ENCODE data around the gene ST6GALNAC6. TPM values are rescaled to one million over a fixed set of nuclear protein-coding genes. Genes with fewer than 3 reads are reported as not detected.

The ST6GALNAC6 gene
- total RNA-seq, 2 donors from 2014 or later, result 74.4 to 75.6 TPM

- peaks cover 0 to 5% of the 10 kb centered on the region in 2 donors for H3K36me3 Mint-ChIP-seq (ENCODE audit: insufficient read depth in 2 of 2)
- H3K4me3 Mint-ChIP-seq, result peak overlapping the region; percentile 5 to 36
- ATAC-seq (replicated peaks in 1 of 2), result no peak
- no peaks in the 10 kb centered on the region for H3K9me3 Mint-ChIP-seq
- H3K27ac Mint-ChIP-seq, result no peak overlapping the region
- peaks cover 33% of the 10 kb centered on the region for H3K27me3 Mint-ChIP-seq (ENCODE audit: low read depth)
- H3K4me1 Mint-ChIP-seq (ENCODE audit: low read depth), result peaks cover 43% of the 10 kb centered on the region
- no peak for DNase-seq
Measured at GRCh38 chr9:127928676-127929624, 29.5 kb upstream of the ST6GALNAC6 start.

- no peak overlapping the region for H3K27ac Mint-ChIP-seq
- peaks cover 33% of the 10 kb centered on the region for H3K27me3 Mint-ChIP-seq (ENCODE audit: low read depth)
- DNase-seq (no peak), ATAC-seq (replicated peaks in 1 of 2) (no peak)
- H3K36me3 Mint-ChIP-seq (ENCODE audit: insufficient read depth in 2 of 2), result peaks cover 0 to 4% of the 10 kb centered on the region in 2 donors
- H3K4me3 Mint-ChIP-seq, result peak overlapping the region; percentile 41 to 85
- H3K4me1 Mint-ChIP-seq (ENCODE audit: low read depth), result peaks cover 39% of the 10 kb centered on the region
- H3K9me3 Mint-ChIP-seq, result no peaks in the 10 kb centered on the region
Measured at GRCh38 chr9:127927988-127928675, 28.7 kb upstream of the ST6GALNAC6 start.

DNA sequence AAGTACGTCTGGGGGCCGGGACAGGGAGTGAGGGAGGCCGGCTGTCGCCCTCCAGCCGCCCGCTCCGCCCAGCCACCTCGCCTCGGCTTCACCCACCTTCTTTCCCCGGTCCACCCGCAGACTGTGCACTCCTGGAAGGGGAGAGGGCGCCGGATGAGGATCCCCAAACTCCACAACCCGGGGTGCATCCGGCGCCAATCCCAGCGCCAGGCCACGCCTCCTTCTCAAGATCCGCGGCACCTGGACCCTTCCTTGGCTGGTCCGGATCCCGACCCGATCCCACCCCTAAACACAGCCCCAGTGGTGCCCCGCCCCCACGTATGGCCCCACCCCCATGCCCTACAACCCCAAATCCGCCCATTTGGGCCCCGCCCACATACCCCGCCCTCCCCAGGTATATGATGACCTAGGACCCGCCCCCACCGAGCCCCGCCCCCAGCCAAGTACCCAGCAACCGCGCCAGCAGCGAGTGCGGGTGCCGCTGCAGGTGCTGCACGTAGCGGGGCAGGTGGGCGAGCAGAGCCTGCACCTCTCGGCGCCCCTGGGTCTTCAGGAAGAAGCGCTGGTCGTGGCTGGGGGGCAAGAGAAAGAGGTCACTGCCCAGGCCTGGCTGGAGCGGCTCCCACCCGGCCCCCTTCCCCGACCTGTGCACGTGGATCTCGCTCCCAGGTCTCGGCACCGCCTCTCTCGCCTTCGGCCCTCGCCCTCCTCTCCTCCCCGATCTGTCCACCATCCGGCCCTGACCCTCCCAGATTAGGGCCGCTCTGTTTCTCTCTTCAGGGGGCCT, 28.0 kb upstream of the ST6GALNAC6 start:
- Mint-ChIP-seq H3K36me3 (ENCODE audit: insufficient read depth in 2 of 2) (no peaks in the 10 kb centered on the region), H3K27me3 (ENCODE audit: low read depth) (peaks cover 33% of the 10 kb centered on the region), H3K4me1 (ENCODE audit: low read depth) (peaks cover 32% of the 10 kb centered on the region), H3K27ac (no peak overlapping the region), H3K4me3 (peak overlapping the region; percentile 85), H3K9me3 (no peaks in the 10 kb centered on the region)
- ATAC-seq (replicated peaks in 1 of 2) (peak; percentile 43 to 45), DNase-seq (peak; percentile 61 to 65)

DNA sequence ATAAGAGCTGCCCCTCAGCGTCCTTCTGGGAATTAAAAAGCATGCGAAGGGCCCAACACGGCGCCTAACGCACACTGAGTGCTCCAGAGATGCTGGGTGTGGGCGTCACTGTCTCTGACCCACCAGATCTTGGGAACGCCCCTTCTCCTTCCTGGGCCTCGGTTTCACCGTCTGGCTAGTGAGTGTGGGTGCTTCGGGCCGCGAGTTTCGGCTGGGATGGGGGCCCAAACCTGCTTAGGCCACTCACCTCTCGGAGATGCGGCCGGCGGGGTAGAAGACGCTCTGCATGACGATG, 27.4 kb upstream of the ST6GALNAC6 start:
- Mint-ChIP-seq H3K27ac (no peak overlapping the region), H3K4me1 (ENCODE audit: low read depth) (peaks cover 38% of the 10 kb centered on the region), H3K9me3 (no peaks in the 10 kb centered on the region), H3K36me3 (ENCODE audit: insufficient read depth in 2 of 2) (no peaks in the 10 kb centered on the region), H3K4me3 (peak overlapping the region; percentile 85), H3K27me3 (ENCODE audit: low read depth) (peaks cover 38% of the 10 kb centered on the region)
- ATAC-seq (replicated peaks in 1 of 2) (peak; percentile 5 to 7), DNase-seq (no peak)

DNA sequence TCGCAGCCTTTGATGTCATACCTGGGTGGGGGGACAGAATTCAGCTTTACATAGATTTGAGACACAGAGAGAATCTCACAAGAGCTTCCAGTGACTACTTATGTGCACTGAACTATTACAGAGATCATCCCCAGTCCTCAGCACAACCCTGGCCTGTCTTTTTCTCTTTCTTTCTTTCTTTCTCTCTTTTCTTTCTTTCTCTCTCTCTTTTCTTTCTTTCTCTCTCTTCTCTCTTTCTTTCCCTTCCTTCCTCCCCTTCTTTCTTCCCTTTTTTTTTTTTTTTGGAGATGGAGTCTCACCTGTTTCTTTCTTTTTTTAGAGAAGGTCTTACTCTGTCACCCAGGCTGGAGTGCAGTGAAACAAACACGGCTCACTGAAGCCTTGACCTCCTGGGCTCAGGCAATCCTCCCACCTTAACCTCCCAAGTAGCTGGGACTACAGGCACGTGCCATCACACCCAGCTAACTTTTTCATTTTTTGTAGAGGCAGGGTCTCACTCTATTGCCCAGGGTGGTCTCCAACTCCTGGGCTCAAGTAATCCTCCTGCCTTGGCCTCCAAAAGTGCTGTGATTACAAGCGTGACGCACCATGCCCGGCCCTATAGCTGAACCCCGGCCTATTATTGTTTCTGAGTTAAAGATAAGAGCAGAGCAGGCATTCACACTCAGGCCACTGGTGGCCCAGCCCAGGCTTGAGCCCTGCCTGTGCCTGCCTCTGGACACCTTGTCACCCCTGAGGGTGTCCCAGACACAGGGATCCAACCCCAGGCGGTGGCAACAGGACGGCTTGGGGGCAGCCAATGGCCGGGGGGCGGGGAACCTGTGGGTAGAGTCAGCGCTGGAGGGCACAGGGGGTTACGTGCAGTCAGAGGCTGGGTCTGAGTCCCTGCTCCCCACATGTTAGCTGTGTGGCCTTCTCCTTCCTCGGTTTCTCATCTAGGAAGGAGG, 26.8 kb upstream of the ST6GALNAC6 start:
- ATAC-seq (replicated peaks in 1 of 2) (no peak), DNase-seq (no peak)
- H3K27ac Mint-ChIP-seq, result no peak overlapping the region
- H3K9me3 Mint-ChIP-seq, result no peaks in the 10 kb centered on the region
- H3K27me3 Mint-ChIP-seq (ENCODE audit: low read depth), result peaks cover 38% of the 10 kb centered on the region
- no peaks in the 10 kb centered on the region for H3K36me3 Mint-ChIP-seq (ENCODE audit: insufficient read depth in 2 of 2)
- H3K4me3 Mint-ChIP-seq, result peak overlapping the region in 1 of 2 donors; percentile 85
- peaks cover 39% of the 10 kb centered on the region for H3K4me1 Mint-ChIP-seq (ENCODE audit: low read depth)

DNA sequence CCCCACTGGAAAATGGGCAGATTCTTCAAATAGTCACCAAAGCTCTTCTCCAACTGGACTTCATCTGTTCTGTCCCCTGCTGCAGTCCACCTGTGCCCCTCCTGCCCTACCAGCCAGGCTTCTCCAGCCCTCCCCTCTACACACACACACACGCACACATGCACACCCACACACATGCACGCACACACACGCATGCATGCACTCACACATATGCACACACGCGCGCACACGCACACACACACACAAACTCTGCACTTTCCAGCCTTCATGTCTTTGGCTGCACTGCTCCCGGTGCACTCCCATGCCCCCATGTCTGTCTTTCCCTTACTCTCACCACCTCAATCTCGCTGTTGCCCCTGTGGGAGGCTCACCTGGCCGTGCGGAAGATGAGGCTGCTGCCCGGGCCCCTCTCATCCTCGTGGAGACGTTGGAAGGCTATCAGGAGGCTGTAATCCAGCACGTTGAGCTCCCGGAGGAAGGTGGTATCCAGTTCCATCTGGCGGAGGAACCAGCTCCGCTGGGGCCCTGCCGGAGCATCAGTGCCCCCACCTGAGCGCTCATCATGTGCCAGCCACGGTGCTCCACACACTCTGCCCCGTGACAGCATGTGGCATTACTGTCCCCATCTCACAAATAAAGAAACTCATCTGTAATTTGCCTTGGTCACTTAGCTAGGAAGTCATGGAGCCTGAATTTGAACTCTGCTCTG, 25.5 kb upstream of the ST6GALNAC6 start:
- Mint-ChIP-seq H3K36me3 (ENCODE audit: insufficient read depth in 2 of 2) (no peaks in the 10 kb centered on the region), H3K4me1 (ENCODE audit: low read depth) (peaks cover 40% of the 10 kb centered on the region), H3K9me3 (no peaks in the 10 kb centered on the region), H3K27ac (no peak overlapping the region), H3K27me3 (ENCODE audit: low read depth) (peaks cover 34% of the 10 kb centered on the region), H3K4me3 (no peak overlapping the region)
- DNase-seq (no peak), ATAC-seq (replicated peaks in 1 of 2) (no peak)

- no peaks in the 10 kb centered on the region for H3K36me3 Mint-ChIP-seq (ENCODE audit: insufficient read depth in 2 of 2)
- DNase-seq (no peak), ATAC-seq (replicated peaks in 1 of 2) (no peak)
- H3K4me1 Mint-ChIP-seq (ENCODE audit: low read depth), result peaks cover 46% of the 10 kb centered on the region
- H3K4me3 Mint-ChIP-seq, result no peak overlapping the region
- no peak overlapping the region for H3K27ac Mint-ChIP-seq
- H3K27me3 Mint-ChIP-seq (ENCODE audit: low read depth), result peaks cover 29% of the 10 kb centered on the region
- H3K9me3 Mint-ChIP-seq, result no peaks in the 10 kb centered on the region
Measured at GRCh38 chr9:127923771-127924170, 24.4 kb upstream of the ST6GALNAC6 start.

GRCh38 chr9:127923046-127923445, 23.6 kb upstream of the ST6GALNAC6 start:
- peaks cover 49% of the 10 kb centered on the region for H3K4me1 Mint-ChIP-seq (ENCODE audit: low read depth)
- no peaks in the 10 kb centered on the region for H3K36me3 Mint-ChIP-seq (ENCODE audit: insufficient read depth in 2 of 2)
- H3K4me3 Mint-ChIP-seq, result no peak overlapping the region
- H3K27ac Mint-ChIP-seq, result no peak overlapping the region
- ATAC-seq (replicated peaks in 1 of 2) (no peak), DNase-seq (no peak)
- H3K9me3 Mint-ChIP-seq, result no peaks in the 10 kb centered on the region
- peaks cover 24% of the 10 kb centered on the region for H3K27me3 Mint-ChIP-seq (ENCODE audit: low read depth)

DNA sequence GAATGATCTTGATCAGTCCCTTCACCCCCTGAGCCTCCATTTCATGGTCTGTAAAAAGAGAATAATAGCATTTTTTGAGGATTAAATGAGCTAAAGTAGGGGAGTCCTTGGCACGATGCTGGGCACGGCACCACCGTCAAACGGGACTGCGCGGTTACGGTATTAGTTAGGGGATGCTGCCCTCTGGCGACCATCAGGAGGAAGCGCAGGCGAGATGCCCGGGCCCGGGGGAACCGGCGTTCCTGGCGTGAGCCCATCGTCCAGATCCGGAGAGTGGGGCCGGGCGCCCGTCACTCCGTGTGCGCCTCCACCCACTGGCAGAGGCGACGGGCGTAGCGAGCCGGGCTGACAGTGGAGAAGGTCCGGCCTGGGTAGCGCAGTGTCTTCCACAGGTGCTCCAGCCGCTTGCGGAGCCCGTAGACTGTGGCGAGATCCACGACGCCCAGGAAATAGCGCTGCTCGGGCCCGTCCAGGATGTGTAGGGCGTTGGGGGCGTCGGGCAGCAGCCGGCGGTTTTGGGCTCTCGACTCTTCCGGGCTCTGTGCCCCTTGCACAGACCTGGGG, 22.2 kb upstream of the ST6GALNAC6 start:
- Mint-ChIP-seq H3K27me3 (ENCODE audit: low read depth) (peaks cover 24% of the 10 kb centered on the region), H3K9me3 (no peaks in the 10 kb centered on the region), H3K4me1 (ENCODE audit: low read depth) (peaks cover 55% of the 10 kb centered on the region), H3K27ac (no peak overlapping the region), H3K36me3 (ENCODE audit: insufficient read depth in 2 of 2) (no peaks in the 10 kb centered on the region), H3K4me3 (peak overlapping the region; percentile 80 to 89)
- ATAC-seq (replicated peaks in 1 of 2) (peak; percentile 42 to 54), DNase-seq (peak; percentile 80 to 88)

GRCh38 chr9:127920794-127921193, 21.4 kb upstream of the ST6GALNAC6 start:
- Mint-ChIP-seq H3K36me3 (ENCODE audit: insufficient read depth in 2 of 2) (no peaks in the 10 kb centered on the region), H3K4me3 (no peak overlapping the region), H3K4me1 (ENCODE audit: low read depth) (peaks cover 59% of the 10 kb centered on the region), H3K9me3 (no peaks in the 10 kb centered on the region), H3K27ac (no peak overlapping the region), H3K27me3 (ENCODE audit: low read depth) (peaks cover 16% of the 10 kb centered on the region)
- DNase-seq (no peak), ATAC-seq (replicated peaks in 1 of 2) (no peak)

DNA sequence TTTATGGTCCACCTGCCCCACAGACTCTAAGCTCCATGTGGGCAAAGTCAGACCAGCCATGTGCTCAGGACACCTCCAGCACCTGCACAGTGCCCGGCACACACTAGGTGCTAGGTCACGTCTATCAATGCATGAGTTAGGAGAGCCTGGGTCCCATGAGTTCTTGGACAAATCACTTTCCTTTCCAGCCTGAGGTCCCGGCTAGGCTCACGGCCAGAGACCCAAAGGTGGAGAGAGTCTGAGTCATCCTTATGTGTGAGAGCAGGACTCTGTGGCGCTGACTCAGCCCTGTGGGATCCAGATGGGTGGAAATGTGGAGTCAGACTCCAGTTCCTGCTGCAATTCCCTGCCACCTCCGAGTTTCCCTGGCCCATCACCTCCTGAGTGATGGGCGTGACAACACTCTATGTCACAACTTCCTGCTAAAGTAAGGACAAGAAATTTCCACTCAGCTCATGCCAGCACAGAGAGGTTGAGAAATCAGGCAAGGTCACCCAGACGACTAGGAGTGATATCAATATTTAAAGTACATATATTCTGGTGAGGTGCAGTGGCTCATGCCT, 19.9 kb upstream of the ST6GALNAC6 start:
- no peak overlapping the region for H3K4me3 Mint-ChIP-seq
- H3K27me3 Mint-ChIP-seq (ENCODE audit: low read depth), result peaks cover 5% of the 10 kb centered on the region
- H3K27ac Mint-ChIP-seq, result no peak overlapping the region
- ATAC-seq (replicated peaks in 1 of 2) (peak in 1 of 2 donors; percentile 6), DNase-seq (peak in 1 of 2 donors; percentile 60)
- H3K36me3 Mint-ChIP-seq (ENCODE audit: insufficient read depth in 2 of 2), result no peaks in the 10 kb centered on the region
- no peaks in the 10 kb centered on the region for H3K9me3 Mint-ChIP-seq
- peaks cover 67% of the 10 kb centered on the region for H3K4me1 Mint-ChIP-seq (ENCODE audit: low read depth)
